Measurements from ENCODE around the gene INKA2. TPM values are rescaled to one million over a fixed set of nuclear protein-coding genes. Genes with fewer than 3 reads are reported as not detected.

Gene INKA2
- total RNA-seq, 1 experiment from 2014 or later, result 12.3 TPM

- TF ChIP-seq CTCF (conservative IDR thresholded peaks at IDR 0.05), result no peak
- Histone ChIP-seq H3K9ac (ENCODE audit: extremely low read depth, insufficient read length, low read length) (no peak overlapping the region), H3K23ac (ENCODE audit: insufficient read length, low read depth, low read length) (no peak overlapping the region), H2BK12ac (ENCODE audit: insufficient read length, low read depth, low read length) (no peak overlapping the region), H3K9me3 (ENCODE audit: control insufficient read depth, low read depth, low read length) (no peaks in the 10 kb centered on the region), H3K4me1 (ENCODE audit: insufficient read depth, low read length) (peaks cover 2% of the 10 kb centered on the region), H3K27ac (ENCODE audit: insufficient read length, low read depth, low read length) (no peak overlapping the region), H4K5ac (ENCODE audit: insufficient read length, low read depth, low read length) (no peak overlapping the region), H3K4me2 (ENCODE audit: insufficient read depth, insufficient read length, low read length) (no peak overlapping the region), H3T11ph (ENCODE audit: low read length) (no peak overlapping the region), H3K4ac (ENCODE audit: low read depth, low read length) (no peak overlapping the region), H3K27me3 (ENCODE audit: insufficient read depth, low read length) (no peaks in the 10 kb centered on the region), H3K56ac (ENCODE audit: insufficient read length, low read depth, low read length) (no peak overlapping the region), H2AK5ac (ENCODE audit: insufficient read length, low read length) (no peak overlapping the region), H4K91ac (ENCODE audit: insufficient read length, low read depth, low read length) (no peak overlapping the region), H4K20me1 (ENCODE audit: control insufficient read depth, insufficient read depth, insufficient read length) (no peaks in the 10 kb centered on the region), H3K18ac (ENCODE audit: insufficient read length, low read depth, low read length) (no peak overlapping the region), H4K8ac (replicated peaks; ENCODE audit: insufficient read length, low read depth, low read length) (no peak overlapping the region), H3K14ac (ENCODE audit: insufficient read depth, low read length) (no peak overlapping the region), H2BK5ac (ENCODE audit: insufficient read length, low read length) (no peak overlapping the region), H3K79me2 (ENCODE audit: insufficient read depth, low read length) (no peaks in the 10 kb centered on the region), H2BK15ac (ENCODE audit: low read depth, low read length) (no peak overlapping the region), H3K23me2 (ENCODE audit: insufficient read length, low read depth, low read length, poor library complexity, severe bottlenecking) (peaks cover 8% of the 10 kb centered on the region), H2BK20ac (ENCODE audit: low read depth, low read length, poor library complexity, severe bottlenecking) (no peak overlapping the region), H2BK120ac (ENCODE audit: low read depth, low read length, poor library complexity, severe bottlenecking) (no peak overlapping the region), H3K79me1 (ENCODE audit: insufficient read depth, low read depth, low read length, poor library complexity, severe bottlenecking) (no peaks in the 10 kb centered on the region), H2AFZ (ENCODE audit: low read length) (no peak overlapping the region)
- H3K4me3 Mint-ChIP-seq, result no peak overlapping the region
- H3K27me3 Mint-ChIP-seq (ENCODE audit: low read depth), result no peaks in the 10 kb centered on the region; the same call in 1 of the 2 replicates
- no peak overlapping the region for H3K27ac Mint-ChIP-seq
- no peaks in the 10 kb centered on the region; a peak in 1 of 5 replicates for H3K9me3 Mint-ChIP-seq
- peaks cover 29 to 34% of the 10 kb centered on the region in 2 experiments for H3K4me1 Mint-ChIP-seq
- no CpG with 5 or more reads among the region's 2 CpGs for WGBS (ENCODE audit: extremely low coverage, insufficient read length, low lambda C conversion rate)
- H3K36me3 Mint-ChIP-seq (ENCODE audit: insufficient read depth in 1 of 3, low read depth in 3 of 3), result no peaks in the 10 kb centered on the region; a peak in 2 of 7 replicates
- DNase-seq, result no peak
Measured at GRCh38 chr1:111750856-111751255, 11.7 kb upstream of the INKA2 start.
